Glutamatergic neuron (in vitro differentiated cells): ENCODE measurements around the gene RAE1. TPM values are rescaled to one million over a fixed set of nuclear protein-coding genes. Genes with fewer than 3 reads are reported as not detected.

Experiments used
- DNase-seq: peaks from one replicate; pipeline ENCODE4 v3.0.0; 2022
- H3K27ac Mint-ChIP-seq: one replicate; pipeline ENCODE4 v1.8.0; 2020; ENCODE audit warnings: mild to moderate bottlenecking, mixed read lengths, inconsistent platforms; ENCODE audit not compliant: unreplicated experiment
- H3K27me3 Mint-ChIP-seq: one replicate; pipeline ENCODE4 v1.8.0; 2020; ENCODE audit warnings: mild to moderate bottlenecking, moderate library complexity, mixed read lengths, inconsistent platforms; ENCODE audit not compliant: unreplicated experiment
- H3K36me3 Mint-ChIP-seq: one replicate; pipeline ENCODE4 v1.8.0; 2020; ENCODE audit warnings: mild to moderate bottlenecking, mixed read lengths, inconsistent platforms; ENCODE audit not compliant: unreplicated experiment
- H3K4me1 Mint-ChIP-seq: one replicate; pipeline ENCODE4 v1.8.0; 2020; ENCODE audit warnings: mild to moderate bottlenecking, low read depth, mixed read lengths, inconsistent platforms; ENCODE audit not compliant: unreplicated experiment
- H3K4me3 Mint-ChIP-seq: one replicate; pipeline ENCODE4 v1.8.0; 2020; ENCODE audit warnings: mild to moderate bottlenecking, mixed read lengths, inconsistent platforms; ENCODE audit not compliant: unreplicated experiment
- H3K9me3 Mint-ChIP-seq: one replicate; pipeline ENCODE4 v1.8.0; 2020; ENCODE audit warnings: mild to moderate bottlenecking, moderate library complexity, mixed read lengths, inconsistent platforms; ENCODE audit not compliant: unreplicated experiment
- total RNA-seq: library from RNA; stranded (reverse); fragmentation: NEBNext Ultra II Directional; extraction: Animal tissue kit (Norgen Biotek cat#: 25700); gene quantifications from one replicate; pipeline ENCODE4 v1.2.1, GENCODE V29; 2021; ENCODE audit not compliant: unreplicated experiment
- TF ChIP-seq, protein P1 (sequence below): fragments of 200-600 bp; sonication (generic); IDR thresholded peaks from one replicate; pipeline ENCODE4 v1.5.0; 2021; ENCODE audit not compliant: partially characterized antibody, unreplicated experiment

The RAE1 gene
- total RNA-seq, 1 donor from 2014 or later, result 28.3 TPM

DNA sequence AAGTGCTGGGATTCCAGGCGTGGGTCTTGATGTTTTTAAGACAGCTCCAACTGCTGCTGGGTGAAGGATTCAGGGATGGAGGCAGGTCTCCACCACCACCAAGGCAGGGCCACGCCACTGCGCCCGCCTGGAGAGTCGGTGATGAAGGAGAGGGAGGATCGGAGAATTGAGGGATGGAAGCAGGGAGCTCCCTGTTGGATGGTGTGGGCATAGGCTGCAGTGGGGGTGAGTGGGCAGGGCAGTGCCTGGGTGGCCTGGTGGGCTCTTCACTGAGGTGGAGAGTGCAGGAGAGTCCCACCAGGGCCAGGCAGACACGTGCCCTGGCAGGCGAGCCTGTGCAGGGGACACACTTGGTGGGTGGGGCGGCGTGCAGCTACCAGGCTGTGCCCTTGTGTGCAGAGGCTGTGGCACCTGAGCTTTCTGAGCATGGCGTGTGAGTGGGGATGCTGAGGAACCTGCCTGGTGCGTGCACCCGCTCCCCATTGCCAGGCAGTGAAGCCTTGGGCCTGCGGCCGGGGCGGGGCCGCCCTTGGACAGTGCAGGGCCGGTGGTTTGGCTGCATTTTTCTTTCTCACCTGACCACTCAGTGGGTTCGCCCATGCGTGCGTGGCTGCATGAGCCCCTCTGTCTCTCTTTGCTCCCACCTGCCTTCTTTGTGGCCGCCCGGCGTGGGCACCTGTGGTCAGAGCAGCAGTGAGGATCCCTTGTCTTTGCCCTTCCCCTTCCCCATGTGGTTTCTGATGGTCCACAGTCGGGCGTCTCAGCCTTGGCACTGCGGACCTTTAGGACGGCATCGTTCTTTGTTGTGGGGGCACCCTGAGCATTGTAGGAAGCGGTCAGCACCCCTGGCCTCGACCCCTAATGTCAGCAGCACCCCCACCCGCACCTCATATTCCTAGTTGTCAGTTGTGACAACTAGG, 51.4 kb downstream of the RAE1 start:
- H3K36me3 Mint-ChIP-seq, result no peaks in the 10 kb centered on the region
- no peak overlapping the region for H3K27ac Mint-ChIP-seq
- peaks cover 6% of the 10 kb centered on the region for H3K4me1 Mint-ChIP-seq
- no peak overlapping the region for H3K4me3 Mint-ChIP-seq
- no peak for DNase-seq
- peaks cover 4% of the 10 kb centered on the region for H3K9me3 Mint-ChIP-seq
- TF ChIP-seq, protein P1, sequence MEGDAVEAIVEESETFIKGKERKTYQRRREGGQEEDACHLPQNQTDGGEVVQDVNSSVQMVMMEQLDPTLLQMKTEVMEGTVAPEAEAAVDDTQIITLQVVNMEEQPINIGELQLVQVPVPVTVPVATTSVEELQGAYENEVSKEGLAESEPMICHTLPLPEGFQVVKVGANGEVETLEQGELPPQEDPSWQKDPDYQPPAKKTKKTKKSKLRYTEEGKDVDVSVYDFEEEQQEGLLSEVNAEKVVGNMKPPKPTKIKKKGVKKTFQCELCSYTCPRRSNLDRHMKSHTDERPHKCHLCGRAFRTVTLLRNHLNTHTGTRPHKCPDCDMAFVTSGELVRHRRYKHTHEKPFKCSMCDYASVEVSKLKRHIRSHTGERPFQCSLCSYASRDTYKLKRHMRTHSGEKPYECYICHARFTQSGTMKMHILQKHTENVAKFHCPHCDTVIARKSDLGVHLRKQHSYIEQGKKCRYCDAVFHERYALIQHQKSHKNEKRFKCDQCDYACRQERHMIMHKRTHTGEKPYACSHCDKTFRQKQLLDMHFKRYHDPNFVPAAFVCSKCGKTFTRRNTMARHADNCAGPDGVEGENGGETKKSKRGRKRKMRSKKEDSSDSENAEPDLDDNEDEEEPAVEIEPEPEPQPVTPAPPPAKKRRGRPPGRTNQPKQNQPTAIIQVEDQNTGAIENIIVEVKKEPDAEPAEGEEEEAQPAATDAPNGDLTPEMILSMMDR, result no peak
- H3K27me3 Mint-ChIP-seq, result peaks cover 4% of the 10 kb centered on the region

DNA sequence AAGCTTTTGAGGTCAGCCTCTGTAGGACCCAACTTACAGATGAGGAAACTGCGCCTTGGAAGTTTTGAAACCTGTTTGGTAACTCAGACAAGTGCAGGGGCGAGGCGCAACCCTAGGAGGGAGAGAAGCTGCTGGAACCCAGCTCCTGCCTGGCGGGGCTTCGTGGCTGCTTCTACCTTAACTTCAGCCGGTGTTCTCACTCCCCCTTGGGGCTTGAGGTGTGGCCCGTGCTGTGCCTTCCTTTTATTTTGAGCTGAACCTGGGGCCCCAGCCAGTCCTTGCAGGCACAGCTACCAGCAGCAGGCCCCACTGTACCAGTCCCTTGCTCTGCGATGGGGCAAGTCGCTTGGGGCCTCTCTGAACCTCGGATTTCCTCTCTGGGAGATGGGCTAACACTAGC, 52.2 kb downstream of the RAE1 start:
- TF ChIP-seq, protein P1, result no peak
- DNase-seq, result no peak
- Mint-ChIP-seq H3K27ac (no peak overlapping the region), H3K4me1 (peaks cover 6% of the 10 kb centered on the region), H3K36me3 (no peaks in the 10 kb centered on the region), H3K4me3 (no peak overlapping the region), H3K9me3 (peaks cover 3% of the 10 kb centered on the region), H3K27me3 (peaks cover 4% of the 10 kb centered on the region)

DNA sequence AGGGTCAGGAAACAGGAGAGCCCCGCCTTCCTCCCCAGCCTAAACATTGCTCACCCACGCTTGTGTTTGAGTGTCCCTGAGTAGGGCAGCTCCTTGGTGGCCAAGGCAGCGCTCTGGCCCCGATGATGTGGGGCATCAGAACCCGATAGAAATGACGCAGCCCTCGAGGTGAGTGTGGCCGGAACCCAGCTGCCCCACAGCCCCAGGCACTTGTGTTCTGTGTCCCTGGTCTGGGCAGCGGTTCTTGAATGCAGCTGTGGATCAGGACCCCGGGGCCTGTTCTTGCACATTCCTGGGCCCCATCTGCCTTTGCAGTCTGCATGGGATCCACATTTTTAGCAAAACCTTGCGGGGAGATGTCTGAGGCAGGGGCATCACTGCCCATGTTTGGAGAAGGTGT, 53.0 kb downstream of the RAE1 start:
- Mint-ChIP-seq H3K9me3 (peaks cover 3% of the 10 kb centered on the region), H3K4me3 (no peak overlapping the region), H3K4me1 (peaks cover 4% of the 10 kb centered on the region), H3K27me3 (peaks cover 4% of the 10 kb centered on the region), H3K27ac (no peak overlapping the region), H3K36me3 (no peaks in the 10 kb centered on the region)
- no peak for DNase-seq
- TF ChIP-seq, protein P1, result no peak

DNA sequence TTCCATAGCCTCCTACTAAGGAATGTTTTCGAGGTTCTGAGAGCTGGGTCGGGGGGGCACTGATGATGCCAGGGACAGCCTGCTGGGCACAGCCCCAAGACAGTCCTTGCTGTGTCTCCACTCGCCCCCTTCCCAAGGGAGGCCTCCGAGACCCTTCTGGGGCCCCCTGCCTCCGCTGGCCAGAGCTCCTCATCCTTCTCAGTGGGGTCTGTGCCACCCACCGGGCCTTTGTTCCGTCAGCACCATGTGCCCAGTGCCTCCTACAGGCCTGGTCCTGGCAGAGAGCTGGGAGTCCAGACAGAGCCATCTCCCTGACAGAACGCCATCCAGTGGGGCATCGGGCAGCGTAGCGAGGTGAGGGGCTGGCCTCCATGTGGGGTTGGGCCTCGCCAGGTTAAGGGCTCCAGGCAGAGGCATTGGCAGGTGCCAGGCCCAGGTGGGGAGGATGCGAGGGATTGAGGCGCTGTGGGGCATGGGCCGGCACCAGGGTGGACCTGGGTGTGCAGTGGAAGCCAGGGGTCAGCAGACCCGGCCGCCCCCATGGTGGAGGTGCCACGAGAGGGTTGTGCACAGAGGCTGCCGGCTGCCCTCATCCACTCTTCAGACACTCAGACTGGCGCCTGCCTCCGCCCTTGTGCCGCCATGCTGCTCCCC, 53.5 kb downstream of the RAE1 start:
- Mint-ChIP-seq H3K4me1 (peaks cover 2% of the 10 kb centered on the region), H3K36me3 (no peaks in the 10 kb centered on the region), H3K9me3 (peaks cover 3% of the 10 kb centered on the region), H3K4me3 (no peak overlapping the region), H3K27me3 (peaks cover 4% of the 10 kb centered on the region), H3K27ac (no peak overlapping the region)
- no peak for DNase-seq
- TF ChIP-seq, protein P1, result no peak
